HPDE6-E6E7 (cell line): Measurements from ENCODE around the gene LAMTOR3.

ENCODE experiments used
- DNase-seq: peaks from one replicate; pipeline ENCODE4 v3.0.0; 2011; ENCODE audit warnings: missing footprints; ENCODE audit errors: extremely low spot score

Gene LAMTOR3

GRCh38 chr4:99894161-99894997 is at the start of gene LAMTOR3:
LAMTOR3 (minus strand) TSS chr4:99894427; CDS start chr4:99893963, 464 bp downstream.
- peak; percentile 90 for DNase-seq

GRCh38 chr4:99938243-99938753 is 44.1 kb upstream of the LAMTOR3 start:
- no peak for DNase-seq

GRCh38 chr4:99934891-99935290 is 40.7 kb upstream of the LAMTOR3 start:
- no peak for DNase-seq

GRCh38 chr4:99927566-99927965 is 33.3 kb upstream of the LAMTOR3 start:
- no peak for DNase-seq

GRCh38 chr4:99921174-99921573 is 26.9 kb upstream of the LAMTOR3 start:
- no peak for DNase-seq

GRCh38 chr4:99918656-99919055 is 24.4 kb upstream of the LAMTOR3 start:
- DNase-seq: no peak

GRCh38 chr4:99917575-99917974 is 23.3 kb upstream of the LAMTOR3 start:
- DNase-seq: no peak

GRCh38 chr4:99915449-99915848 is 21.2 kb upstream of the LAMTOR3 start:
- no peak for DNase-seq

GRCh38 chr4:99894998-99895397 is 771 bp upstream of the LAMTOR3 start:
- no peak for DNase-seq

GRCh38 chr4:99893839-99894160 is 427 bp downstream of the LAMTOR3 start:
- no peak for DNase-seq

- DNase-seq: no peak
Measured at GRCh38 chr4:99893029-99893428, 1.2 kb downstream of the LAMTOR3 start.

- DNase-seq: no peak
Measured at GRCh38 chr4:99891351-99891750, 2.9 kb downstream of the LAMTOR3 start.

GRCh38 chr4:99887837-99888236 is 6.4 kb downstream of the LAMTOR3 start:
- DNase-seq: no peak

- DNase-seq: no peak
Measured at GRCh38 chr4:99886146-99886545, 8.1 kb downstream of the LAMTOR3 start.

GRCh38 chr4:99885687-99886086 is 8.5 kb downstream of the LAMTOR3 start:
- no peak for DNase-seq

GRCh38 chr4:99885063-99885664 is 9.1 kb downstream of the LAMTOR3 start:
- DNase-seq: peak; percentile 14

GRCh38 chr4:99879458-99879857 is 14.8 kb downstream of the LAMTOR3 start:
- DNase-seq: no peak

GRCh38 chr4:99878604-99879003 is 15.6 kb downstream of the LAMTOR3 start:
- no peak for DNase-seq

- no peak for DNase-seq
Measured at GRCh38 chr4:99876946-99877345, 17.3 kb downstream of the LAMTOR3 start.

GRCh38 chr4:99875071-99875470 is 19.2 kb downstream of the LAMTOR3 start:
- no peak for DNase-seq

- DNase-seq: no peak
Measured at GRCh38 chr4:99872570-99872969, 21.7 kb downstream of the LAMTOR3 start.

GRCh38 chr4:99868126-99868596 is 26.1 kb downstream of the LAMTOR3 start:
- no peak for DNase-seq

- DNase-seq: no peak
Measured at GRCh38 chr4:99863804-99864203, 30.4 kb downstream of the LAMTOR3 start.
